HG03460 (cell line): ENCODE measurements around the gene SIGLEC1.

Experiments
- ATAC-seq: cut with Tn5 transposase; IDR thresholded peaks from one replicate; pipeline ENCODE4 v1.9.1; 2021; ENCODE audit not compliant: unreplicated experiment

SIGLEC1 gene

DNA sequence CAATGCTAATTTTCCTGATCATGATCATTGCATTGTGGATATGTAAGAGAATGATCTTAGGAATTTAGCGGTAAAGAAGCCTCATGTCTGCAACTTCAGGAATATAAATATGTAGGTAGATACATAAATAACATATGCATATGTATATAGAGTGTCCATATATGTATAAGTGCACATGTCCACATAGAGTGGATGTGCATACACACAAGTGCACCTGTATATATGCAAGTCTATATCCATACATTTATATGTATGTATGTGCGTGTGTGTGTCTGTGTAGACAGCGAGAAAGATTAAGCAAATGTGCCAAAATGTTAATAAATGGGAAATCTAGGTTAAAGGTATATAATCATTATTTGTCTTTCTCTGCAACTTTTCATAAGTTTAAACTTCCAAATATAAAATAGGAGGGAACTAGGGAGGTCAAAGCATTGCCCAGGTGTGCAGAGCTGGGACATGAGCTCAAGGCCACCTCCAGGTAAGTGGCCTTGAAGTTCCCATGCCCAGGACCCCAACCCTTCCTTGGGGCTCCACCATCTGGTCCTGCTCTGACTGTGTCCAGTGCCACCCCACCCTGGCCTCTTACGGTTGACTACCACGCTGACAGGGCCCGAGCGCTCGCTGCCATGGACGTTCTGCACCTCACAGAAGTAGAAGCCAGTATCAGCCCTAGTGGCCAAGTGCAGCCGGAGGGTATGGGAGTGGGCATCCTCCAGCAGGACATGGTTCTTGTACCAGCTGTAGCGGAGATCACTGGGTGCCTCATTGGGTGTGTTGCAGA, 9.6 kb downstream of the SIGLEC1 start:
- no peak for ATAC-seq

DNA sequence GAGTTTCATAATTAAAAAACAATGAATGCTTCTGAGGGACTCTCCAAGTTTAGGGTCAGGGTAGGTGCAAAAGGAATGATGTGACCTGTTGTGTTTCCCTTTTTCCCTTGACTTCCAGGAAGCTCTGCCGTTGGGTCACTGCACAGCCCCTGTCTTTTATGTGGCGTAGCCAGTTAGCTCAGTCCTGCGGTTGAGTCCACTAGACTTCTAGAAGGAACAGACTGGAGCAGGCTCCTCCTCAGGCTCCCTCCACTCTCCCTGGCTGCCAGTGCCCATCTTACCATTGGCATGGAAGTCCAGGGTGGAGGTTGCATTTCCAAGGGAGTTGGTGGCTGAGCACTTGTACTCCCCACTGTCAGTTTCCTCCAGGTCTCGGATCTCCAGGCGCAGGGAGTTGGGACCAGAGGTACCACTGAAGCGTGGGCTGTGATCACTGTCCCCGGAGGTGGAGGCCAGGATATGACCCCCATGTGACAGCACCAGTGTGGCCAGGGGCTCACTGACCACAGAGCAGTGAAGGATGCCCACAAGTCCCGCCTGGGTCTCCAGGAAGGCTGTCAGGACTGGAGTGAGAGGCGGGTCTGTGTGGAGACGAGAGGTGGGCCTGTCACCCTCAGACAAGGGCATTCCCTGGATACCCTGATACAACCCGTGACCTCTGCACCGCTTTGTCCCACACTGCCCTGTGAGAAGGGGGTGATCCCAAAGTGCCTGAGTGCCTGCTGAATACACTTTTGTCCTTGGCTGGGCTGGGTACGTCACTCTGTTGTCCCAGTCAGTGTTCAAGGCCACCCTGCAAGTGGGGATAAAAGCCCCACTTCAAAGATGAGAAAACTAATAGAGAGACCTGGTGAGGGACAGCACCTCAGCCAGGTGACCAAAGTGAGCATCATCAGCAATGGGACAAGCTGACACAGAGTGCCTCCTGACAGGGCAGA, 11.1 kb downstream of the SIGLEC1 start:
- no peak for ATAC-seq

DNA sequence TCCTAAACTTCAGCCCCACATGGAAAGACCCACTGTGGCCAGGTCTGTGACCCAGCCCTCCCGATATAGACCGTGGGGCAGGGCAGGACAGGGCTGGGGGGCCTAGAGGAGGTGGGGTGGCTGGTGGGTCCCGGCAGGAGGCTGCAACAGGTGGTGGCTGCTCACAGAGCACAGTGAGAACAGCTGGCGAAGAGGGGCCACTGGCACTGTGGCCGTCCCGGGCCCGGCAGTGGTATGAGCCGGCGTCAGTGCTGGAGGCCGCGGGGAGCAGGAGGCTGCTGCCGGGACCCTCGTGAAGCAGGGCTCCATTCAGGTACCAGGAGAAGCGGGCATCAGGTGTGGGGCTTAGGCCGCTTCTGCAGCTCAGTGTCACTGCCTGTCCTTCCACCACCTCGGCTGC, 13.4 kb downstream of the SIGLEC1 start:
- ATAC-seq, result no peak

DNA sequence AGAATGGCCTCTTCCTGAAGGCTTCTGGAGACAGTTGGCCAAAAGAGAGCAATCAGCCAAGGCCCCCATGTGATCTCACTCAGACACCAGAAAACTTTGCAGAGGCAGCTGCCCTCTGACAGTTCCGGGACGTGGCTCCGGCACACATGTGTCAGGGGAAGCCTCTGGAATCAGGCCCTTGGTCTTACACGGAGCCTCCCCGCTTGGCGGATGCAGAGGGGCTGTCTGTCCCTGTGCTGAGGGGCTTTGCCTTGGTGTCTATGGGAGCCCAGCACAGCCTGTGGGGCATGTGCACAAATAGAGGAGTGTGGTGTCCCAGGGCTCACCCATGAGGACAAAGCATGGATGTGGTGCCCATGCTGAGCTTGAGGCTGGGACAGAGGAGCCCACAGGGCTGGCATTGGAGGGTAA, 13.8 kb downstream of the SIGLEC1 start:
- no peak for ATAC-seq

DNA sequence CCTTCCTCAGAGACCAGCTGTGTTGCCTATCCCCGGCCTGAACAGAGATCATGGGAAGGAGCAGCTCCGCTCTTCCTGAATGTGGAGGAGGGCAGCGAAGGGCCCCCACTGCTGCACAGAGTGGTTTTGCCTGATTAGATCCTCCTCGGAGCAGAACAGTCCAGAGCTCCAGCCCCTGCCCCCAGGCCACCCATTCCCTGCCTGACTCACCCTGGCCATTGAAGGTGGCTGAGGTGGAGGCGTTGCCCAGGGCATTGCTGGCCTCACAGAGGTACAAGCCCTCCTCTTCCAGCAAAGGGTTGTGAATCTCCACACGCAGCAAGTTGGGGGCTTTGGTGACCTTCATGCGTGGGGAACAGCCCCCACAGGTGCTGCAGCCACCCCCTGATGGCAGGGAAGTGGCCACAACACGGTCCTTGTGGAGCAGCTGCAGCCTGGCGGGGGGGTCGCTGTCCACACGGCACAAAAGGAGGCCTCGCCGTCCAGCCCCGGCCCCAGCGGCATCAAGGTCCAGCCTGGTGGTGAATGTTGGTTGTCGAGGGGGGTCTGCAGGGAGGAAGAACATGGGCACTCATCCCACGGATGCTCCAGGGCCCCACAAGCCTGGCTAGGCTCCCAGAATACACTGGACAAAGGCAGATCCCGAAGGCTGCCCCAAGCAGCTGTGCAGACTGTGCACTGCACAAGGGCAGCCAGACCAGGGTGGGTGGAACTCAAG, 14.7 kb downstream of the SIGLEC1 start:
- ATAC-seq, result no peak

DNA sequence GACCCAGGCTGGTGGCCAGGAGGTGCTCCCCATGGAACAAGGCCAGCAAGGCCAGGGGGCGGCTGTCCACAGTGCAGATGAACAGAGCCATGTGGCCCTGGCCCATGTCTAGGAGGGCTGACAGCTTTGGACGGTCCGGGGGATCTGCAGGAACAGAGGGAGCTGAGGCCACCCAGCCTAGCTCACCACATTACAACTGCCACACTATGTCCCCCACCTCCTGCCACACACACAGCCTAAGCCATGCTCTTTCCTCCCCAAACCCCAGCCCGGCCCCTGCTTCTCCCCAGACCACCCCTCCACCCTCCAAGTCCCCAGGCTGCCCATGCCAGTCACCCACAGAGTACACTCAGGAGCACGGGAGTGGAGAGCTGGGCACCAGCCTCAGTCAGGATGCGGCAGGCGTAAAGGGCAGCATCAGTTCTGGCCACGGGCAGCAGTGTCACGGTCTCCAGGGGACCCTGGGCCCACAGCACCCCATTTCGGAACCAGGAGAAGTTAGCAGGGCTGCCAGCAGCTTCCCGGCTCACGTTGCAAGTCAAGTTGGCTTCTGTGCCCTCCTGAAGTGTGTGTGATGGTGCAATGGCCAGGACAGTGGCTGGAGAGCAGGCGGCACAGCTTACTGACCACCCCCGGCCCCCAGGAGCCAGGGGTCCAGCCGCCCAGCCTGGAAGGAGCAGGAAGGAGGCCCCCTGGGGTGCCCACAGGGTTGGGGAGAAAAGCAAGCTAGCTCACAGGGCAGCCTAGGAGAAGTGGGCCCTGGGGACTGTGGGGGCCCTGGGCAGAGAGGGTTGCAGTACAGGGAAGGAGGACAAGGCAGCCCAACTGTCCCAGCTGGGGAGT, 15.4 kb downstream of the SIGLEC1 start:
- no peak for ATAC-seq

DNA sequence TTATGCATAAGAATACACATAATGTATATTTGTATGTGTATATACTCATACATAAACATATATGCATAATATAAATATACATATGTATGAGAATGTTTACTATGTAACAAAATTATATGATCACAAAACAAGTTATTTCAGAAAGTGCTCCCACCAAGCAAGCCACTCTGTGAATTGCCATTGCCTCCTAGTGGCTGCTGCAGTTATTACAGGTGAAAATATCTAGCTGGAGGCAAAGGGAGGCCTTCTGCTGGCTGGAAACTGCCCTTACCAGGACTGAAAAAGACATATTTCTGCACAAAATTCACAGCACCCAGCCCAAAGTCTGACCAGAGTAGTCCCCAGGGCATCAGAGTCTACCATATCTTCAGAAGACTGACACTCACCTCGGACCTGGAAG, 16.2 kb downstream of the SIGLEC1 start:
- no peak for ATAC-seq

DNA sequence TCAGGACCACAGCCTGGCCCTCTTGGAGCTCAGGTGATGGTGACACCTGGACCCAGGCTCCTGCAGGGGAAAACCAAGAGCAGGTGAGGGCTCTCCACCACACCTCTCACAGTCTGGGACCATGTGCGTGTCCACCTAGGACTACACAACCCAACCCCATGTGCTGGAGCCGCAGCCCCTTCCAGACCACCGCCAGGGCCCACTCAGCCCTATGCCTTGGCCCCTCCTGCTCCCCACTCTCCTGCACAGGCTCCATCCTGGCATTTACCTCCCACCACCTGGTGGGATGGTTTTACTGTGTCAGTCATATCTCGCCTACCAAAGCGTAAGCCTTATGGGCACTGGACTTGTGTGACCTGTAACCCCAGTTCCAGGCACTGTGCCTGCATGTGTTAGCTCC, 17.5 kb downstream of the SIGLEC1 start:
- no peak for ATAC-seq

DNA sequence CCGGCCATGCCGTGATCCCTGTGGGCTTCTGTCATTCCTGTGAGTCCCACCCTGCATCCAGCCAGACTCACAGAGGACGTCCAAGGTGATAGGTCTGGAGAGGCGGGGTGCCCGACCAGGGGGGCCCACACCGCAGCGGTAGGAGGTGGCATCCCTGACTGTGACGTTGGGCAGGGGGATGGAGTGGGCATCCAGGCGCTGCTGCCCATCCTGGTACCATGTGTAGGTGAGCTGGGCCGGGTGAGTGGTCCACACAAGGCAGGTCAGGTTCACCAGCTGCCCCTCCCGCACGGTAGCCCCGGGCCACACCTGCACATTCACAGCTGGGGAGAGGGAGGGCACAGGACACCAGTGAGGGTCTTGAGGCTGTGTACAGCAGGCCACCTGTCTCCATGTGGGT, 19.0 kb downstream of the SIGLEC1 start:
- ATAC-seq, result no peak

DNA sequence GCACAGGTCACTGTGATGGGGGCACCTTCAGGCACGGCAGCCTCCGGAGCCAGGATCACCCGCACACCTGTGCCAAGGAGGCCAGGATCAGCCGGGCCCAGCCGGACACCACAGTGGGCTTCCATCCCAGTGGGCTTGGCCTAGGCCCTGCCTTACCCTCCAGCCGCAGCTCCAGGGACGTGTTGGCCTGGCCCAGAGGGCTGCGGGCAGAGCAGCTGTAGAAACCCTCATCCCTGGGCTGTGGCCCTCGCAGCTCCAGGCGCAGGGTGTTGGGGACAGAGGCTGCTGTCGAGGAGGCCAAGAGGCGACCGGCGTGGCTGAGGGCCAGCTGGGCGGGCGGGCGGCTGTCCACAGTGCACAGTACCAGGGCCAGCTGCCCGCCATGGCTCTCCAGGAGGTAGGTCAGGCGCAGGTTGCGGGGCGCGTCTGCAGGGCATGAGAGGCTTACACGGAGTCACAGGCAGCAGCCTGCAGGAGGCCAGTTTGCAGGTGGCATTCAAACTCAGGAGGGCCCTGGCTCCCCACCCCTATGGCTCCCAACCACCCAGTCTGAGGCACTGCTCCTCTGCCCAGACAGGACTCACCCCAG, 19.6 kb downstream of the SIGLEC1 start:
- no peak for ATAC-seq

DNA sequence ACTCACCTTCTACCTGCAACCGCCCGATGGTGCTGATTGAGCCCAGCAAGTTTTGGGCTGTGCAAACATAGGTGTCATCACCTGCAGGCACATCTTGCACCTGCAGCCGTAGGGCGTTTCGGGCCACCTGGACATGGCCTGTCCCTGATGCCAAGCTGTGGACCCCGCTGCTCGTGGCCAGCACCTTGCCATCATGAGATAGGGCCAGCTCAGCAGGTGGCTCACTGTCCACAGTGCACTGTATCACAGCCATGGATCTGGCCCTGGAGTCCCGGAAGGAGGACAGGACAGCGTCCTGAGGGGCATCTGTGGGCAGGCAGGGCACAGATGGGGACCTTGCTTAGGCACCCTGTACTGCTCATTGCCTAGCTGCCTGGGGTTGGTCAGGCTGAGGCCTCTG, 20.5 kb downstream of the SIGLEC1 start:
- no peak for ATAC-seq

DNA sequence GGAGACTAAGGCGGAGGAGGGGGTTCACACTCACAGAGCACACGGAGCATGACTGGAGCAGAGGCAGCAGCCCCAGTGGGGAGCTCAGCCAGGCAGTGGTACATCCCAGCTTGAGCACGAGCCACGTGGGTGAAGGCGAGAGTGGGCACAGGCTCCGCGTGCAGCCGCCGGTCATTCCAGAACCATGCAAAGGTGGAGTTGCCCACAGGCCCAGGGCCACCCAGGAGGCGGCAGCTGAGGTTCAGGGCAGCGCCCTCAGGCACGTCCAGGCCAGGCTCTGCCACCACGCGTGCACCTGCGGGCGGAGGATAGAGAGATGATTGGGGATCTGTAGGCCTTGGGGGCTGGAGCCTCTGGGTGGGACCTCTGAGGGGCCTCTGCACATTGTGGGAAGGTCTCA, 21.1 kb downstream of the SIGLEC1 start:
- no peak for ATAC-seq

DNA sequence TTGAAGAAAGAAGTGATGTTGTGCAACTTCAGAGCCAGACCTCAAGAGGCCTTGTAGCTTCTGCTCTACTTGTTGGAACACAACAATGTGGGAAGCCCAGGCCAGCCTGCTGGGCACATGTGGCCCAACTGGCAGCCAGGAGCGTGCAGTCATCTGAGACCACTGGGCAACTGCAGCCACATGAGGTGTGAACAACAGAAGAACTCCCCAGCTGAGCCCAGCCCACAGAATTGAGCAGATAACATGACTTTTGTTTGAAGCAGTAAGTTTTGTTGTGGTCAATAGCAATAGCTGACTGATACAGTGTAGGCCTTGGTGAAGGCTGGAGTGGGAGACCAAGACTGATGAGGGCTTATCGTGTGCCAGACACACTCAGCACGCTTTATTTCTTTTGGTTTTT, 22.0 kb downstream of the SIGLEC1 start:
- ATAC-seq, result no peak

DNA sequence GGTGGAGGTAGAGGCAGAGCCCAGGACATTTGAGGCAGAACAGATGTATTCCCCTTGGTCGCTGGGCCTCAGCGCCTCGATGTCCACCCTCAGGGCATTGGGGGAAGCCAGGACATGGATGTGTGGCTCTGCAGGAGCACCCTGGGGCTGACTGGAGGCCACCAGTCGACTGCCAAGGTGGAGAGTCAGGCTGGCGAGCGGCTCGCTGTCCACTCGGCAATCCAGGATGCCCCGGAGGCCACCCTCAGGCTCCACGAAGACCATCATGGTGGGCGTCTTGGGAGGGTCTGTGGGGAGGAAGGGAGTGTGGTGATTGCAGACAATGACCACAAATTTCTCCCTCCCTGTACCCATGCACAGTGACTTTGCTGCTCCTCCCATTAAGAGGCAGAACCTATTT, 22.4 kb downstream of the SIGLEC1 start:
- ATAC-seq, result no peak

DNA sequence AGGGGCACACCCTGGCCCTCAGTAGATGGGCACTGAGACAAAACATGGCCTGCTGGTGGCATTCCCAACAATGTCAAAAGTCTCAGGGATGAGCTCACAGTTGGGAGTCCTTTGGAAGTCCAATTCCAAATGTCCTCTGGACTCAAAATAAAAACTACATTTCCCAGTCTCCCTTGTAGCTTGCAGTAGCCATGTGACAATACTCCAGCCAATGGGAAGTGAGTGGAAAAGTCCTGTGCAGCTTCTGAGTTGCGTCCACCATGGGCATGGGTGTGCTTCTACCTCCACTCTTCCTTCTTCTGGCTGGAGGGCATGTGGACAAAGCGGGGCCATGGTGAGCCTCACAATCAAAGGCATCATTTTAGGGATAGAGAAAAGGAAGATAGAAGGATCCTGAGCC, 24.7 kb downstream of the SIGLEC1 start:
- ATAC-seq, result no peak

DNA sequence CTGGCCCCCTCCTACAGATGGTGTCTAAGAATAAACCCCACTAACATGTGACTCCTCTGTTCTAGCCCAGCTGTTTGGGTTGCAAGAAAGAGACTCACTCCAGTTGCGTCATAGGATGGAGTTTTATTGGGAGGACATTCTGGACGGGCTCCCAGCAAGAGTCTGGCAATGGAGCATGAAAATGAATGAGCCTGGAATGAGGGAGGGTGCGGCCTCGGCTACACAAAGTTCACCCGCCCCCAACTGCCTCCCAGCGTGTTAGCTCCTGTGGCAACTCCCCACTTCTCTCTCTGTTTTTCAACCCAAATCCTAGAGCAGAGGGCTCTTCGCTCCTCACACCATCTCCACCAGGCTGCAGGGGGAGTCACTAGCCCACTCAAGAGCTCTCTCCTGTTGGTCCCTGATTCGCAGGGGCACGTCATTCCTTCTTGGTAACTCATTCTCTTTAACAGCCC, 25.5 kb downstream of the SIGLEC1 start:
- no peak for ATAC-seq

DNA sequence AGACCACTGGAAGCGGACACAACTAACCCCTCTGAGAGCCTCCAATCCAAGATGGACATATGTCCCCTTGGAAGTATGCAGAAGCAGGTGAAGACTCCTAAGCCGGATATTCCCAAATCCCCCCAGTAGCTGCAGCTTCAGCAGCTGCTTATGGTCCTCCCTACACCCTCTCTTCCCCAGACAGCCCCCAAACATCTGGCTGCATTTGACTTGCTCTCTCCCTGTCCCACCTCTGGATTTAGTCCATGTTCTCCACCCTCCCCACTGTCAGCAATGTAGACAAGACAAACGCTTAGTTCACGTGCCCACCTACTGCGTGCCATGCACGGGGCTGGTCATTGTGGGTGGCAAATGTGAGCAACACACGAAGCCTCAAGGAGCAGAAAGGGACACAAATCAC, 26.0 kb downstream of the SIGLEC1 start:
- no peak for ATAC-seq

DNA sequence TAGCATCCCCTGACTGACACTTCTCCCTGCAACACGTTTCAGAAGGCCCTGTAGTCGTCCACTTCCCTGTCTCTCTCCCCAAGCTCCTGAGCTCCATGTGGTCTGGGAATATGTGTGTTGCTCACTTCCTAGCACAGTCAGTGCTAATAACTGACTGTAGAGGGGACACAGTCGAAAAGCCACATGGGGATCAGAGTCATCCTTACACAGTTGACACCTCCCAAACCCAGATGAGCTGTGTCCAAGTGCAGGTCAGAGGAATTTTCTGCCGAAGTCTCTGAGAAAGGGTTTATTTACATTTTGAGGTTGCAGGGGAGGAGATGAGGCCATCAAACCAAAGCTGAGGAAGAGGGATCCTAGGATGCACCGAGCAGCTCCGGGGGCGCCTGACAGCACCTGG, 27.1 kb downstream of the SIGLEC1 start:
- no peak for ATAC-seq

DNA sequence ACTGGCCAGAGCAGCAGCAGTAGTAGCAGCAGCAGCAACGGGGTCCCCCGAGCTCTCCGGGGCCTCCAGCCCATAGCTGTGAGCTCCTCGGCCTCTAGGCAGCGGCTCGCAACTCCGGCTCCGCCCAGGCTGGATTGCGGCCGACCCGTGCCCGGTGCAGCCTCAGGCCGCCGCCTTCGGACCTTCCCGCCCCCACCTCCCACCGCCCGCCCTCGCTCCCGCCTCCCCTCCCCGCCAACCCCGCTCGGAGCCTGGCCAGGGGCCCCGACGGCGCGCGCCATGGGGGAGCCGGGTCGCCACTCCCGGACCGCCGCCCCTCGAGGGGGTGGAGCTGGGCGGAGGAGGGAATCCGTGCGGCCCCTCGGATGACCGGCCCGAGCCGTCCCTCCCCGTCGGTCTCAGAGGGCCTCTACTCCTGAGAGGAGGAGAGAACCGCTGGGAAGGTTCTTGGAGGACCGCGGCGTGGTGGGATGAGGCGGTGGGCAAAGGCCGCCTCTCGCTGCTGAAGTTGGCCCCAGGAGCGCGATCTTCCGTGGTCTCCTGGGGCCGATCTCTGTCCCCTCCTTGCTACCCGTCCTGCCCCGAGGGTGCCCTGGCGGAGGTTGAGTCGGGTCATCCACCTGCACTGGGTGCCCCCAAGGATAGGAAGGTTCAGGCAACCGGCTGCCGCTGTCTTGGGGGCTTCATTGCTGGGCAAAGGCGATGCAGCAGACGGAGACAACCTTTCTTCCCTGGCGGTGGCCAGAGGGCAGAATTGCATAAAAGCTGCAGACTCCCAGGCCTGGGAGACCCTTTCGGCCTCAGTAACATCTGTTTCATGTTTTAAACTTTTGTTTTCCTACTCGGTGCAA, 30.2 kb downstream of the SIGLEC1 start, which contains the start of gene ADAM33:
Gene ADAM33, minus strand, starts transcription at position 80 of the 851 bp plus-strand sequence. Its CDS starts 6 bp downstream, at position 74.
- no peak for ATAC-seq
